Measurements from ENCODE around the gene EPB41L4A.
"Not testable (repeated sequence)": the region's sequence is repeated elsewhere in the genome, so short reads cannot be mapped to it uniquely, and the experiment has no call there.

EPB41L4A gene

GRCh38 chr5:112208195-112208594 is 210.9 kb downstream of the EPB41L4A start:
- DNase-seq, result not testable (repeated sequence)

GRCh38 chr5:112205846-112206245 is 213.2 kb downstream of the EPB41L4A start:
- DNase-seq, result no peak

GRCh38 chr5:112203229-112203628 is 215.8 kb downstream of the EPB41L4A start:
- DNase-seq, result no peak

GRCh38 chr5:112202694-112203093 is 216.4 kb downstream of the EPB41L4A start:
- no peak for DNase-seq

- no peak for DNase-seq
These were observed 217.9 kb downstream of the EPB41L4A start for GRCh38 chr5:112201141-112201540.

- no peak for DNase-seq
These were observed 218.9 kb downstream of the EPB41L4A start for GRCh38 chr5:112200131-112200530.

GRCh38 chr5:112196584-112196983 is 222.5 kb downstream of the EPB41L4A start:
- DNase-seq, result no peak

- DNase-seq, result no peak
These were observed 223.2 kb downstream of the EPB41L4A start for GRCh38 chr5:112195924-112196323.

GRCh38 chr5:112192866-112193265 is 226.2 kb downstream of the EPB41L4A start:
- DNase-seq, result no peak

- DNase-seq, result no peak
These were observed 227.0 kb downstream of the EPB41L4A start for GRCh38 chr5:112192072-112192471.

GRCh38 chr5:112189391-112189790 is 229.7 kb downstream of the EPB41L4A start:
- DNase-seq, result no peak

- no peak for DNase-seq
These were observed 232.6 kb downstream of the EPB41L4A start for GRCh38 chr5:112186401-112186990.

GRCh38 chr5:112183874-112184273 is 235.2 kb downstream of the EPB41L4A start:
- DNase-seq, result no peak

- DNase-seq, result no peak
These were observed 235.9 kb downstream of the EPB41L4A start for GRCh38 chr5:112183103-112183711.

GRCh38 chr5:112179290-112179689 is 239.8 kb downstream of the EPB41L4A start:
- DNase-seq, result no peak

- peak; percentile 38 for DNase-seq
These were observed 244.0 kb downstream of the EPB41L4A start for GRCh38 chr5:112174959-112175594.

- no peak for DNase-seq
These were observed 253.0 kb downstream of the EPB41L4A start for GRCh38 chr5:112165897-112166737.

GRCh38 chr5:112165399-112165798 is 253.7 kb downstream of the EPB41L4A start:
- no peak for DNase-seq

- no peak for DNase-seq
These were observed 255.6 kb downstream of the EPB41L4A start for GRCh38 chr5:112163435-112163834.

GRCh38 chr5:112161392-112161748 is 257.7 kb downstream of the EPB41L4A start:
- no peak for DNase-seq

- peak; percentile 97 for DNase-seq
These were observed 258.3 kb downstream of the EPB41L4A start for GRCh38 chr5:112160652-112161391.

- DNase-seq, result no peak
These were observed 259.6 kb downstream of the EPB41L4A start for GRCh38 chr5:112159435-112159834.
